ENCODE results near the gene COL23A1.

DNA sequence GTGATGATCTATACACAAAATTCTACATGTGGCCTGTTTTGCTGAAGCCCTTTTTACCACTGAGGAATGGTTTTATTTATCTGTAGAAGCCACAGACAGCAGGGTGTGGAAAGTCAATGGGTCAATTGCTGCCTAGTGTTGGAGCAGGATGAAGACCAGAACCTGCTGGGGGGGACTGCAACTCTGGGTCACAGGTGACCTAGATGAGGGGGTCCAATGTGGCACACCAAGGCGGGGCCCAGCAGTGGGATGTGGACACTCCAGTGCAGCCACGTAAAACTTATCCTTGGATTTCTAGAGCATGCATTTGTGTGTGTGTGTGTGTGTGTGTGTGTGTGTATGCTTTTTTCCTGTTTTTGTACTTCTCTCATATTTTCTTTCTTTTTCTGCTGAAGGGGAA lies 210.1 kb downstream of the COL23A1 start:
- TF ChIP-seq, protein P1, sequence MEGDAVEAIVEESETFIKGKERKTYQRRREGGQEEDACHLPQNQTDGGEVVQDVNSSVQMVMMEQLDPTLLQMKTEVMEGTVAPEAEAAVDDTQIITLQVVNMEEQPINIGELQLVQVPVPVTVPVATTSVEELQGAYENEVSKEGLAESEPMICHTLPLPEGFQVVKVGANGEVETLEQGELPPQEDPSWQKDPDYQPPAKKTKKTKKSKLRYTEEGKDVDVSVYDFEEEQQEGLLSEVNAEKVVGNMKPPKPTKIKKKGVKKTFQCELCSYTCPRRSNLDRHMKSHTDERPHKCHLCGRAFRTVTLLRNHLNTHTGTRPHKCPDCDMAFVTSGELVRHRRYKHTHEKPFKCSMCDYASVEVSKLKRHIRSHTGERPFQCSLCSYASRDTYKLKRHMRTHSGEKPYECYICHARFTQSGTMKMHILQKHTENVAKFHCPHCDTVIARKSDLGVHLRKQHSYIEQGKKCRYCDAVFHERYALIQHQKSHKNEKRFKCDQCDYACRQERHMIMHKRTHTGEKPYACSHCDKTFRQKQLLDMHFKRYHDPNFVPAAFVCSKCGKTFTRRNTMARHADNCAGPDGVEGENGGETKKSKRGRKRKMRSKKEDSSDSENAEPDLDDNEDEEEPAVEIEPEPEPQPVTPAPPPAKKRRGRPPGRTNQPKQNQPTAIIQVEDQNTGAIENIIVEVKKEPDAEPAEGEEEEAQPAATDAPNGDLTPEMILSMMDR (IDR thresholded peaks at IDR 0.05): no peak
- no peak for TF ChIP-seq HOXA7 (CRISPR knock-in tag; IDR thresholded peaks at IDR 0.05)
- no peak for TF ChIP-seq PHF8 (IDR thresholded peaks at IDR 0.05; ENCODE audit: borderline replicate concordance, low read depth)
- TF ChIP-seq POLR2AphosphoS2 (conservative IDR thresholded peaks at IDR 0.05; ENCODE audit: low read length): no peak
- no peak for TF ChIP-seq EP300 (IDR thresholded peaks at IDR 0.05)
- TF ChIP-seq FOSL2 (IDR thresholded peaks at IDR 0.05): no peak
- TF ChIP-seq FOSL2 (CRISPR knock-in tag; IDR thresholded peaks at IDR 0.05): no peak
- TF ChIP-seq CEBPB (IDR thresholded peaks at IDR 0.05): no peak
- TF ChIP-seq REST (IDR thresholded peaks at IDR 0.05): no peak
- TF ChIP-seq, protein P2, sequence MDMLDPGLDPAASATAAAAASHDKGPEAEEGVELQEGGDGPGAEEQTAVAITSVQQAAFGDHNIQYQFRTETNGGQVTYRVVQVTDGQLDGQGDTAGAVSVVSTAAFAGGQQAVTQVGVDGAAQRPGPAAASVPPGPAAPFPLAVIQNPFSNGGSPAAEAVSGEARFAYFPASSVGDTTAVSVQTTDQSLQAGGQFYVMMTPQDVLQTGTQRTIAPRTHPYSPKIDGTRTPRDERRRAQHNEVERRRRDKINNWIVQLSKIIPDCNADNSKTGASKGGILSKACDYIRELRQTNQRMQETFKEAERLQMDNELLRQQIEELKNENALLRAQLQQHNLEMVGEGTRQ (IDR thresholded peaks at IDR 0.05): no peak
- TF ChIP-seq, protein P3, sequence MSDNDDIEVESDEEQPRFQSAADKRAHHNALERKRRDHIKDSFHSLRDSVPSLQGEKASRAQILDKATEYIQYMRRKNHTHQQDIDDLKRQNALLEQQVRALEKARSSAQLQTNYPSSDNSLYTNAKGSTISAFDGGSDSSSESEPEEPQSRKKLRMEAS (IDR thresholded peaks at IDR 0.05): no peak
- no peak for TF ChIP-seq MAFK (IDR thresholded peaks at IDR 0.05; ENCODE audit: partially characterized antibody)

Data from A549 (cell line).